Nephron progenitor cell (in vitro differentiated cells): ENCODE measurements around the gene DMXL1.
"Not testable (repeated sequence)": the region's sequence is repeated elsewhere in the genome, so short reads cannot be mapped to it uniquely, and the experiment has no call there.

Experiments
- DNase-seq: peaks from one replicate; pipeline ENCODE4 v3.0.0; 2021
- H3K27ac Mint-ChIP-seq: 2 replicates; pipeline ENCODE4 v1.8.0; 2021; ENCODE audit warnings: mild to moderate bottlenecking, moderate library complexity, mixed read lengths
- H3K27me3 Mint-ChIP-seq: 2 replicates; pipeline ENCODE4 v1.8.0; 2021; ENCODE audit warnings: mild to moderate bottlenecking, low read depth, mixed read lengths; ENCODE audit not compliant: poor library complexity
- H3K36me3 Mint-ChIP-seq: 2 replicates; pipeline ENCODE4 v1.8.0; 2021; ENCODE audit warnings: low read depth, mixed read lengths
- H3K4me1 Mint-ChIP-seq: 2 replicates; pipeline ENCODE4 v1.8.0; 2021; ENCODE audit warnings: mixed read lengths
- H3K4me3 Mint-ChIP-seq: 2 replicates; pipeline ENCODE4 v1.8.0; 2021; ENCODE audit warnings: mild to moderate bottlenecking, moderate library complexity, mixed read lengths
- H3K9me3 Mint-ChIP-seq: 2 replicates; pipeline ENCODE4 v1.8.0; 2021; ENCODE audit warnings: mild to moderate bottlenecking, moderate library complexity, mixed read lengths
- CTCF ChIP-seq: fragments of 200-600 bp; sonication (generic); IDR thresholded peaks from 2 replicates; pipeline ENCODE4 v1.5.0; 2021; ENCODE audit warnings: antibody characterized with exemption

DMXL1 gene

GRCh38 chr5:119095611-119096010, 24.7 kb downstream of the DMXL1 start:
- peaks cover 65% of the 10 kb centered on the region for H3K36me3 Mint-ChIP-seq
- H3K4me1 Mint-ChIP-seq: no peaks in the 10 kb centered on the region
- H3K4me3 Mint-ChIP-seq: no peak overlapping the region
- H3K27me3 Mint-ChIP-seq: no peaks in the 10 kb centered on the region
- H3K27ac Mint-ChIP-seq: no peak overlapping the region
- H3K9me3 Mint-ChIP-seq: peaks cover 40% of the 10 kb centered on the region
- DNase-seq: no peak
- TF ChIP-seq CTCF: no peak

- no peak overlapping the region for H3K27ac Mint-ChIP-seq
Measured at GRCh38 chr5:119105971-119106370, 35.1 kb downstream of the DMXL1 start.

GRCh38 chr5:119112151-119112550, 41.3 kb downstream of the DMXL1 start:
- no peaks in the 10 kb centered on the region for H3K9me3 Mint-ChIP-seq
- no peaks in the 10 kb centered on the region for H3K27me3 Mint-ChIP-seq
- H3K27ac Mint-ChIP-seq: no peak overlapping the region
- DNase-seq: no peak
- TF ChIP-seq CTCF: no peak
- H3K4me3 Mint-ChIP-seq: no peak overlapping the region
- H3K4me1 Mint-ChIP-seq: no peaks in the 10 kb centered on the region
- peaks cover 52% of the 10 kb centered on the region for H3K36me3 Mint-ChIP-seq

More at GRCh38 chr5:119105971-119106370, 35.1 kb downstream of the DMXL1 start:
- Mint-ChIP-seq H3K9me3 (no peaks in the 10 kb centered on the region), H3K27me3 (no peaks in the 10 kb centered on the region), H3K4me3 (no peak overlapping the region), H3K36me3 (peaks cover 62% of the 10 kb centered on the region), H3K4me1 (no peaks in the 10 kb centered on the region)
- no peak for TF ChIP-seq CTCF
- no peak for DNase-seq

GRCh38 chr5:119117237-119117636, 46.4 kb downstream of the DMXL1 start:
- DNase-seq: no peak
- no peaks in the 10 kb centered on the region for H3K27me3 Mint-ChIP-seq
- peaks cover 62% of the 10 kb centered on the region for H3K36me3 Mint-ChIP-seq
- TF ChIP-seq CTCF: no peak
- no peak overlapping the region for H3K27ac Mint-ChIP-seq
- H3K4me3 Mint-ChIP-seq: no peak overlapping the region
- no peaks in the 10 kb centered on the region for H3K4me1 Mint-ChIP-seq
- peaks cover 18% of the 10 kb centered on the region for H3K9me3 Mint-ChIP-seq

- H3K4me1 Mint-ChIP-seq: no peaks in the 10 kb centered on the region
- DNase-seq: no peak
- H3K36me3 Mint-ChIP-seq: peaks cover 65% of the 10 kb centered on the region
- TF ChIP-seq CTCF: no peak
- H3K27me3 Mint-ChIP-seq: no peaks in the 10 kb centered on the region
- H3K4me3 Mint-ChIP-seq: no peak overlapping the region
- H3K9me3 Mint-ChIP-seq: peaks cover 23% of the 10 kb centered on the region
- no peak overlapping the region for H3K27ac Mint-ChIP-seq
Measured at GRCh38 chr5:119118000-119118399, 47.1 kb downstream of the DMXL1 start.

- H3K4me3 Mint-ChIP-seq: no peak overlapping the region
- H3K27ac Mint-ChIP-seq: no peak overlapping the region
- no peak for DNase-seq
- peaks cover 87% of the 10 kb centered on the region for H3K36me3 Mint-ChIP-seq
- no peaks in the 10 kb centered on the region for H3K27me3 Mint-ChIP-seq
- TF ChIP-seq CTCF: no peak
- H3K4me1 Mint-ChIP-seq: no peaks in the 10 kb centered on the region
- H3K9me3 Mint-ChIP-seq: peaks cover 28% of the 10 kb centered on the region
Measured at GRCh38 chr5:119120893-119121292, 50.0 kb downstream of the DMXL1 start.

- DNase-seq, H3K27ac Mint-ChIP-seq, H3K4me3 Mint-ChIP-seq, H3K27me3 Mint-ChIP-seq, H3K4me1 Mint-ChIP-seq: not testable (repeated sequence)
- peaks cover 28% of the 10 kb centered on the region for H3K9me3 Mint-ChIP-seq
- H3K36me3 Mint-ChIP-seq: peaks cover 73% of the 10 kb centered on the region
Measured at GRCh38 chr5:119122474-119122873, 51.6 kb downstream of the DMXL1 start.
